ENCODE measurements around the gene CLDN8. TPM values are rescaled to one million over a fixed set of nuclear protein-coding genes. Genes with fewer than 3 reads are reported as not detected.

CLDN8 gene
- total and polyA plus RNA-seq, 10 donors = not detected

- H3K36me3 ChIP-seq = no peaks in the 10 kb centered on the region
- H3K4me1 ChIP-seq = no peaks in the 10 kb centered on the region
- 71 to 86% (median 80%) methylated on average over 1 of the region's 1 CpG for WGBS, 5 donors
- intact Hi-C loops (cut with DNase I; ENCODE audit: low total_unique reads) = no loop called here
- TF ChIP-seq POLR2AphosphoS5 (IDR thresholded peaks at IDR 0.05) = no peak
- TF ChIP-seq POLR2A (IDR thresholded peaks at IDR 0.05) = no peak
- TF ChIP-seq CTCF (IDR thresholded peaks at IDR 0.05 in 8 of 11, conservative IDR thresholded peaks at IDR 0.05 in 3 of 11) = no peak
- no peak for DNase-seq
- H3K9me3 ChIP-seq = peaks cover 0 to 6% (median 0%) of the 10 kb centered on the region in 8 donors
- H3K27me3 ChIP-seq (replicated peaks in 1 of 7) = no peaks in the 10 kb centered on the region
- no peak overlapping the region for H3K4me3 ChIP-seq
- H3K27ac ChIP-seq = no peak overlapping the region
These were observed 35.9 kb upstream of the CLDN8 start for GRCh38 chr21:30251781-30252180.

GRCh38 chr21:30249936-30250335 is 34.0 kb upstream of the CLDN8 start:
- intact Hi-C loops (cut with DNase I; ENCODE audit: low total_unique reads) = no loop called here
- 67 to 90% (median 69%) methylated on average over 3 of the region's 3 CpGs for WGBS, 5 donors
- H3K9me3 ChIP-seq = peaks cover 0 to 6% (median 0%) of the 10 kb centered on the region in 8 donors
- H3K4me1 ChIP-seq = no peaks in the 10 kb centered on the region
- DNase-seq = no peak
- TF ChIP-seq POLR2A (IDR thresholded peaks at IDR 0.05) (no peak), CTCF (IDR thresholded peaks at IDR 0.05 in 8 of 11, conservative IDR thresholded peaks at IDR 0.05 in 3 of 11) (no peak), POLR2AphosphoS5 (IDR thresholded peaks at IDR 0.05) (no peak)
- H3K27ac ChIP-seq = no peak overlapping the region
- H3K36me3 ChIP-seq = no peaks in the 10 kb centered on the region
- no peak overlapping the region for H3K4me3 ChIP-seq
- no peaks in the 10 kb centered on the region for H3K27me3 ChIP-seq (replicated peaks in 1 of 7)

- 83 to 92% (median 86%) methylated on average over 9 of the region's 9 CpGs for WGBS, 5 donors
- no peak overlapping the region for H3K27ac ChIP-seq
- DNase-seq = no peak
- H3K9me3 ChIP-seq = peaks cover 0 to 6% (median 0%) of the 10 kb centered on the region in 8 donors
- no peaks in the 10 kb centered on the region for H3K27me3 ChIP-seq (replicated peaks in 1 of 7)
- intact Hi-C loops (cut with DNase I; ENCODE audit: low total_unique reads) = no loop called here
- H3K4me3 ChIP-seq = no peak overlapping the region
- no peaks in the 10 kb centered on the region for H3K4me1 ChIP-seq
- H3K36me3 ChIP-seq = no peaks in the 10 kb centered on the region
- TF ChIP-seq POLR2AphosphoS5 (IDR thresholded peaks at IDR 0.05) (no peak), POLR2A (IDR thresholded peaks at IDR 0.05) (no peak)
These were observed 32.9 kb upstream of the CLDN8 start for GRCh38 chr21:30248844-30249243.

- H3K4me3 ChIP-seq = no peak overlapping the region
- H3K27me3 ChIP-seq (replicated peaks in 1 of 7) = no peaks in the 10 kb centered on the region
- TF ChIP-seq POLR2AphosphoS5 (IDR thresholded peaks at IDR 0.05) (no peak), CTCF (IDR thresholded peaks at IDR 0.05 in 8 of 11, conservative IDR thresholded peaks at IDR 0.05 in 3 of 11) (no peak), POLR2A (IDR thresholded peaks at IDR 0.05) (no peak)
- DNase-seq = no peak
- H3K27ac ChIP-seq = no peak overlapping the region
- intact Hi-C loops (cut with DNase I; ENCODE audit: low total_unique reads) = no loop called here
- peaks cover 0 to 6% (median 0%) of the 10 kb centered on the region in 8 donors for H3K9me3 ChIP-seq
- H3K36me3 ChIP-seq = no peaks in the 10 kb centered on the region
- H3K4me1 ChIP-seq = no peaks in the 10 kb centered on the region
These were observed 29.2 kb upstream of the CLDN8 start for GRCh38 chr21:30245061-30245460.

GRCh38 chr21:30243691-30244090 is 27.8 kb upstream of the CLDN8 start:
- Histone ChIP-seq H3K4me1 (no peaks in the 10 kb centered on the region), H3K27ac (no peak overlapping the region), H3K36me3 (no peaks in the 10 kb centered on the region), H3K27me3 (replicated peaks in 1 of 7) (no peaks in the 10 kb centered on the region), H3K4me3 (no peak overlapping the region), H3K9me3 (no peaks in the 10 kb centered on the region)
- TF ChIP-seq POLR2A (IDR thresholded peaks at IDR 0.05) = no peak
- intact Hi-C loops (cut with DNase I; ENCODE audit: low total_unique reads) = no loop called here
- no peak for DNase-seq

Data from spleen (tissue), 11 donors.